HCT116 (cell line): ENCODE results near the gene FRMPD4. TPM values are rescaled to one million over a fixed set of nuclear protein-coding genes. Genes with fewer than 3 reads are reported as not detected.

Experiments
- ATAC-seq: fragments of 200-7000 bp; cut with Tn5 transposase; 2 replicates; pipeline ENCODE4 v1.9.1; 2020; ENCODE audit warnings: mild to moderate bottlenecking, moderate library complexity
- BruUV-seq: library from RNA; stranded (reverse); fragments of 400-500 nt; replicated peaks from 2 replicates; lab custom pipeline; 2021; lab: Mats Ljungman, UMichigan
- CTCF ChIA-PET: fragments of 300-600 bp; sonication (Branson Sonifier 250); formaldehyde crosslinking; loops from one replicate; lab custom pipeline; 2021; ENCODE audit warnings: antibody characterized with exemption; lab: Charles Lee
- POLR2A ChIA-PET: fragments of 300-600, 350-600 bp; sonication (Branson Sonifier 250); formaldehyde crosslinking; loops from one replicate; lab custom pipeline; 2021; ENCODE audit warnings: antibody characterized with exemption; lab: Charles Lee
- RAD21 ChIA-PET, 2 experiments: fragments of 300-600 bp; sonication (Branson Sonifier 250); formaldehyde crosslinking; loops; one replicate each; lab custom pipeline; 2023; ENCODE audit warnings: low total read pairs in 2 of 2; ENCODE audit not compliant: uncharacterized antibody in 2 of 2, unreplicated experiment in 2 of 2, low non-redundant PET in 1 of 2; lab: Charles Lee
- DNase-seq: peaks from one replicate; pipeline ENCODE4 v3.0.0-alpha.2; 2010; ENCODE audit warnings: low read depth, low spot score
- H2AFZ ChIP-seq: fragments of 200-600 bp; shearing (Covaris generic), sonication (generic); 2 replicates; pipeline ENCODE4 v1.6.1; 2017; ENCODE audit warnings: low read depth, mixed run types, mixed read lengths, antibody characterized with exemption, low read length; ENCODE audit not compliant: poor library complexity, severe bottlenecking
- H3K27ac ChIP-seq: 2 replicates; pipeline ENCODE4 v1.5.1; 2012; ENCODE audit warnings: low read depth, low read length
- H3K27me3 ChIP-seq: fragments of 200-600 bp; sonication (generic); 2 replicates; pipeline ENCODE4 v1.6.1; 2016; ENCODE audit warnings: mixed run types, low read length, mixed read lengths; ENCODE audit not compliant: insufficient read depth
- H3K36me3 ChIP-seq, 2 experiments: fragments of 200-500 bp in 1 of 2; fragments of 200-600 bp in 1 of 2; sonication (Bioruptor generic) in 1 of 2; sonication (generic) in 1 of 2; 2 replicates each; pipeline versions ENCODE4 v1.5.1 to v1.6.1; 2014 to 2016; ENCODE audit warnings: low read length in 2 of 2, inconsistent platforms in 1 of 2, mixed read lengths in 1 of 2, mixed run types in 1 of 2; ENCODE audit not compliant: insufficient read depth in 2 of 2, control insufficient read depth in 1 of 2
- H3K4me1 ChIP-seq, 2 experiments: fragments of 200-600 bp in 1 of 2; sonication (generic) in 1 of 2; 2 replicates each; pipeline versions ENCODE4 v1.5.1 to v1.6.1; 2012 to 2017; ENCODE audit warnings: low read length in 2 of 2, inconsistent platforms in 1 of 2, mild to moderate bottlenecking in 1 of 2, mixed read lengths in 1 of 2, mixed run types in 1 of 2, moderate library complexity in 1 of 2; ENCODE audit not compliant: insufficient read depth in 2 of 2, control insufficient read depth in 1 of 2
- H3K4me2 ChIP-seq: fragments of 200-600 bp; sonication (generic); 2 replicates; pipeline ENCODE4 v1.6.1; 2017; ENCODE audit warnings: mixed run types, low read length, mixed read lengths
- H3K4me3 ChIP-seq, 2 experiments: fragments of 200-600 bp in 1 of 2; sonication (generic) in 1 of 2; replicated peaks in 1 of 2; 2 replicates each; pipeline ENCODE4 v1.5.1; 2011 to 2016; ENCODE audit warnings: low read length in 2 of 2, control low read depth in 1 of 2, low read depth in 1 of 2, mild to moderate bottlenecking in 1 of 2, mixed read lengths in 1 of 2, mixed run types in 1 of 2
- H3K79me2 ChIP-seq: fragments of 200-600 bp; sonication (generic); 2 replicates; pipeline ENCODE4 v1.6.1; 2017; ENCODE audit warnings: mild to moderate bottlenecking, mixed run types, low read length, moderate library complexity, mixed read lengths; ENCODE audit not compliant: insufficient read depth
- H3K9ac ChIP-seq: fragments of 200-600 bp; sonication (generic); 2 replicates; pipeline ENCODE4 v1.6.1; 2016; ENCODE audit warnings: low read length, mixed read lengths
- H3K9me2 ChIP-seq: fragments of 200-600 bp; sonication (generic), shearing (Covaris generic); 2 replicates; pipeline ENCODE4 v1.6.1; 2017; ENCODE audit warnings: mixed run types, mild to moderate bottlenecking, moderate library complexity; ENCODE audit not compliant: insufficient read depth
- H3K9me3 ChIP-seq, 2 experiments: fragments of 200-500 bp in 1 of 2; fragments of 200-600 bp in 1 of 2; sonication (Bioruptor generic) in 1 of 2; sonication (generic) in 1 of 2; 2 replicates each; pipeline ENCODE4 v1.6.1; 2014 to 2017; ENCODE audit warnings: low read length in 2 of 2, mixed read lengths in 2 of 2, inconsistent platforms in 1 of 2, low read depth in 1 of 2, mild to moderate bottlenecking in 1 of 2, mixed run types in 1 of 2, moderate library complexity in 1 of 2; ENCODE audit not compliant: control insufficient read depth in 1 of 2, insufficient read depth in 1 of 2
- H4K20me1 ChIP-seq: fragments of 200-600 bp; sonication (generic), shearing (Covaris generic); 2 replicates; pipeline ENCODE4 v1.6.1; 2017; ENCODE audit warnings: mixed run types, mild to moderate bottlenecking, moderate library complexity; ENCODE audit not compliant: insufficient read depth
- CTCF ChIP-seq, 3 experiments: fragments of 200-600 bp in 1 of 3; sonication (generic) in 1 of 3; IDR thresholded peaks in 2 of 3; conservative IDR thresholded peaks in 1 of 3; 2 replicates each; pipeline ENCODE4 v1.5.1; 2012 to 2017; ENCODE audit warnings: low read depth in 2 of 3, low read length in 2 of 3, antibody characterized with exemption in 1 of 3, borderline replicate concordance in 1 of 3, control low read depth in 1 of 3, mild to moderate bottlenecking in 1 of 3, mixed read lengths in 1 of 3, mixed run types in 1 of 3, moderate library complexity in 1 of 3; ENCODE audit not compliant: insufficient read depth in 1 of 3
- ELF1 ChIP-seq: IDR thresholded peaks from 2 replicates; pipeline ENCODE4 v1.6.1; 2012; ENCODE audit warnings: low read depth, borderline replicate concordance
- EZH2phosphoT487 ChIP-seq: fragments of 200-600 bp; IDR thresholded peaks from 2 replicates; pipeline ENCODE4 v1.6.1; 2018; ENCODE audit warnings: antibody characterized with exemption, borderline replicate concordance
- FOSL1 ChIP-seq: IDR thresholded peaks from 2 replicates; pipeline ENCODE4 v1.6.1; 2012; ENCODE audit warnings: low read depth
- JUND ChIP-seq: IDR thresholded peaks from 2 replicates; pipeline ENCODE4 v1.6.1; 2012
- MAX ChIP-seq: IDR thresholded peaks from 2 replicates; pipeline ENCODE4 v1.6.1; 2012
- POLR2A ChIP-seq: IDR thresholded peaks from 2 replicates; pipeline ENCODE4 v1.7.0; 2011; ENCODE audit warnings: borderline replicate concordance; ENCODE audit not compliant: insufficient read depth, insufficient read length; ENCODE audit errors: extremely low read depth
- SIN3A ChIP-seq: IDR thresholded peaks from 2 replicates; pipeline ENCODE4 v1.6.1; 2012; ENCODE audit warnings: low read depth
- YY1 ChIP-seq: IDR thresholded peaks from 2 replicates; pipeline ENCODE4 v1.6.1; 2011; ENCODE audit warnings: low read length, low read depth, moderate library complexity, mild to moderate bottlenecking; ENCODE audit not compliant: insufficient replicate concordance; ENCODE audit errors: extremely low read depth
- ZNF274 ChIP-seq: fragments of 200-500 bp; sonication (Bioruptor generic); IDR thresholded peaks from 2 replicates; pipeline ENCODE4 v1.6.1; 2014; ENCODE audit warnings: mild to moderate bottlenecking, low read depth, low read length, inconsistent platforms
- intact Hi-C: fragments of 100-400 bp; cut with micrococcal nuclease; formaldehyde crosslinking; loops from 2 replicates; pipeline ENCODE4 v1.10.0; 2022
- total RNA-seq: library from RNA; stranded (reverse); gene quantifications from one replicate; pipeline ENCODE4 v1.2.1, GENCODE V29; 2021; ENCODE audit not compliant: unreplicated experiment

FRMPD4 gene
- total RNA-seq, 1 experiment from 2014 or later: not detected

- TF ChIP-seq POLR2A (no peak), SIN3A (no peak)
Observed at GRCh38 chrX:12400218-12400617, 261.9 kb downstream of the FRMPD4 start (continued).

GRCh38 chrX:12401252-12401651 lies 263.0 kb downstream of the FRMPD4 start:
- Histone ChIP-seq H3K9me3 (no peaks in the 10 kb centered on the region), H3K36me3 (no peaks in the 10 kb centered on the region), H3K27ac (no peak overlapping the region), H4K20me1 (no peaks in the 10 kb centered on the region), H3K9ac (no peak overlapping the region), H3K27me3 (no peaks in the 10 kb centered on the region), H3K4me2 (no peak overlapping the region), H3K79me2 (no peaks in the 10 kb centered on the region), H3K4me1 (no peaks in the 10 kb centered on the region), H3K4me3 (no peak overlapping the region), H2AFZ (no peak overlapping the region), H3K9me2 (no peaks in the 10 kb centered on the region)
- RAD21 ChIA-PET: no interaction called here
- no TSS peak for BruUV-seq
- no peak for DNase-seq
- ATAC-seq: no peak
- CTCF ChIA-PET: no interaction called here
- no peak for TF ChIP-seq JUND
- no peak for TF ChIP-seq ELF1
- no peak for TF ChIP-seq YY1
- TF ChIP-seq ZNF274: no peak
- TF ChIP-seq MAX: no peak
- TF ChIP-seq EZH2phosphoT487: no peak
- no peak for TF ChIP-seq FOSL1
- TF ChIP-seq CTCF (IDR thresholded peaks at IDR 0.05 in 2 of 3, conservative IDR thresholded peaks at IDR 0.05 in 1 of 3; ENCODE audit: borderline replicate concordance in 1 of 3, insufficient read depth in 1 of 3, low read depth in 2 of 3, low read length in 2 of 3): no peak
- no peak for TF ChIP-seq POLR2A
- POLR2A ChIA-PET: no interaction called here
- intact Hi-C loops: no loop called here
